ENCODE data around the gene NNMT. TPM values are rescaled to one million over a fixed set of nuclear protein-coding genes. Genes with fewer than 3 reads are reported as not detected.

The NNMT gene
- total RNA-seq, 2 donors from 2014 or later, result 59.3 to 63.2 TPM

DNA sequence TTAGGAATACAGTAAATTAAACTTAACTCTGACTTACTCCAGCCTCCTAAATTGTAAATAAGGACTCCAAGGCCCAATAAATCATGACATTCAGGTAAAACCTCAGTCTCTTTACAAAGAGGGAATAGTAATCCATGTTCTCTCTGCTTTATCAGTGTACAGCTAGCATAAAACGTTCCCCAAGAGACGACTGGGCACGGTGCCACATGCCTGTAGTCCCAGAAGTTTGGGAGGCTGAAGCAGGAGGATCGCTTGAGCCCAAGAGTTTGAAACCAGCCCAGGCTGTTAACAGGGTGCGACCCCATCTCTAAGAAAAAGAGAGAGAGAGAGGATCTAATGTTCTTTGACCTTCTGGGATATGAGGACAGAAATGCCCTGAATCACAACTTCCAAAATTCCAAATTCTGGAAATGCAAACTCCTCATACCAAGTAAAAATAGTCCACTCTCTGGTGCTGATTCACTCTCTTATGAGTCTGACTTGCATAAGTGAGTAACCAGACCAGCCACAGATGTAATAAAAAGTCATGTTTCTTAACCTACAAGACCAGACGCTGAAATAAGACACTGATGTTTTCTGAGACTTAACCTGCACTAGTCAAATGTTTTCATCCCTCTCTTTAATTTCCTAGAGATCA is 25.5 kb downstream of the NNMT start:
- H3K27ac ChIP-seq, result no peak overlapping the region
- 66% methylated on average over 6 of the region's 6 CpGs for WGBS
- no peak overlapping the region for H3K4me3 ChIP-seq
- intact Hi-C loops (cut with DNase I), result no loop called here
- no peak for DNase-seq (ENCODE audit: low spot score)
- H3K27me3 ChIP-seq (replicated peaks; ENCODE audit: insufficient read depth), result no peaks in the 10 kb centered on the region
- no peaks in the 10 kb centered on the region for H3K9me3 ChIP-seq
- no peaks in the 10 kb centered on the region for H3K36me3 ChIP-seq
- TF ChIP-seq POLR2AphosphoS5 (IDR thresholded peaks at IDR 0.05), result no peak
- TF ChIP-seq, protein P1, sequence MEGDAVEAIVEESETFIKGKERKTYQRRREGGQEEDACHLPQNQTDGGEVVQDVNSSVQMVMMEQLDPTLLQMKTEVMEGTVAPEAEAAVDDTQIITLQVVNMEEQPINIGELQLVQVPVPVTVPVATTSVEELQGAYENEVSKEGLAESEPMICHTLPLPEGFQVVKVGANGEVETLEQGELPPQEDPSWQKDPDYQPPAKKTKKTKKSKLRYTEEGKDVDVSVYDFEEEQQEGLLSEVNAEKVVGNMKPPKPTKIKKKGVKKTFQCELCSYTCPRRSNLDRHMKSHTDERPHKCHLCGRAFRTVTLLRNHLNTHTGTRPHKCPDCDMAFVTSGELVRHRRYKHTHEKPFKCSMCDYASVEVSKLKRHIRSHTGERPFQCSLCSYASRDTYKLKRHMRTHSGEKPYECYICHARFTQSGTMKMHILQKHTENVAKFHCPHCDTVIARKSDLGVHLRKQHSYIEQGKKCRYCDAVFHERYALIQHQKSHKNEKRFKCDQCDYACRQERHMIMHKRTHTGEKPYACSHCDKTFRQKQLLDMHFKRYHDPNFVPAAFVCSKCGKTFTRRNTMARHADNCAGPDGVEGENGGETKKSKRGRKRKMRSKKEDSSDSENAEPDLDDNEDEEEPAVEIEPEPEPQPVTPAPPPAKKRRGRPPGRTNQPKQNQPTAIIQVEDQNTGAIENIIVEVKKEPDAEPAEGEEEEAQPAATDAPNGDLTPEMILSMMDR (IDR thresholded peaks at IDR 0.05), result no peak
- no peak for TF ChIP-seq POLR2A (IDR thresholded peaks at IDR 0.05)
- no peaks in the 10 kb centered on the region for H3K4me1 ChIP-seq (replicated peaks)

DNA sequence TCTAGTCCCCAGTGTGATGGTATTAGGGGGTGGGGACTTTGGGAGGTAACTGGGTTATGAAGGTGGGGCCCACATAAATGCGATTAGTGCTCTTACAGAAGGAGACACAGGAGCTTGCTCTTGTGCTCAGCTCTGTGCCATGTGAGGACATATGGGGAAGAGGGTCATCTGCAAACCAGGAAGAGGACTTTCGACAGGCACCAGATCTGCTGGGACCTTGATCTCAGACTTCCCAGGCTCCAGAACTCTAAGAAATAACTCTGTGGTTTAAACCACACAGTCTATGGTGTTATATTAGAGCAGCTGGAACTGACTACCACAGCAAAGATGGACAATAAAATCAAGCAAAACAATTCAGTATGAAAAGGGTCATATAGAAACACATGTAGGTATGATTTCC is 26.7 kb downstream of the NNMT start:
- Histone ChIP-seq H3K27ac (no peak overlapping the region), H3K4me3 (no peak overlapping the region), H3K4me1 (replicated peaks) (no peaks in the 10 kb centered on the region), H3K9me3 (no peaks in the 10 kb centered on the region), H3K36me3 (no peaks in the 10 kb centered on the region), H3K27me3 (replicated peaks; ENCODE audit: insufficient read depth) (no peaks in the 10 kb centered on the region)
- intact Hi-C loops (cut with DNase I), result no loop called here
- DNase-seq (ENCODE audit: low spot score), result no peak
- WGBS, result 97% methylated on average over 2 of the region's 2 CpGs
- TF ChIP-seq POLR2AphosphoS5 (IDR thresholded peaks at IDR 0.05) (no peak), POLR2A (IDR thresholded peaks at IDR 0.05) (no peak)
- TF ChIP-seq, protein P1 (IDR thresholded peaks at IDR 0.05), result no peak

DNA sequence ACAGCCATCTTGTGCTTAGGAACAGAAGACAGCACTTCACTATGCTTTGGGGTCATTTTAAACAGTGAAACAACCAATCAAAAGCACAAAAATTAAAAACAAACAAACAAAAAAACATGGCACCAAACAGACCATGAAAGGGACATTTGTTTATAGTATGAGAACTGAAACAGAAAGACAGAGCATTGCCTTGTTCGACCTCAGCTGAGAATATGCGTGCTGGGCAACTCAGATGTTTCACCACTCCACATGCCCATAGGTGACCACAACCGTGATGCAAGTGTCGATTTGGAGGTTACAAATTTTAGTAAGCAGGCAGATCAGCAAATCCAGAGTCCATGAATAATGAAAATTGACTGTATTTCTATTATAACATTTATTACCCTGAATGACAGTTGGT is 30.0 kb downstream of the NNMT start:
- DNase-seq (ENCODE audit: low spot score), result no peak
- TF ChIP-seq, protein P1 (IDR thresholded peaks at IDR 0.05), result no peak
- TF ChIP-seq POLR2AphosphoS5 (IDR thresholded peaks at IDR 0.05), result no peak
- TF ChIP-seq POLR2A (IDR thresholded peaks at IDR 0.05), result no peak
- 87% methylated on average over 4 of the region's 4 CpGs for WGBS

DNA sequence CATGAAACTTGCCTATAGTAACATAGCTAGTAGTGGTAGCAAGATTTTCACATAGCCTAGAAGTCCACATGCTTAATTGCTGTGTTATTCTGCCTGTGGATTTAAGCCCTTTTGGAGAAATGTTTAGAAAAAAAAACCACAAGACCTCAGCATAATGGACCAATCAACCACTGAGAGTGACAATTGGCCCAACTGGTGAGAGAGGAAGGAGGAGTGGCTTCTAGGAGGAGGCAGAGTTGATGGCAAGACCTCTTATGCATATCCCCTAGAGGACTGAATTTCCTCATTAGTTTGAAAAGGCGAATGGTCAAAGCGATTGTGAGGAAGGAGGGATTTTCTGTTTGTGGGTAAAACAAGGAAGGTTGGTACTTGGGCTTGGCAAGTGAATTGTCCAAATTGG is 30.6 kb downstream of the NNMT start:
- WGBS, result 98% methylated on average over 2 of the region's 2 CpGs
- no peaks in the 10 kb centered on the region for H3K9me3 ChIP-seq
- intact Hi-C loops (cut with DNase I), result no loop called here

More for the DNA sequence above, 30.0 kb downstream of the NNMT start:
- H3K36me3 ChIP-seq, result no peaks in the 10 kb centered on the region
- no peak overlapping the region for H3K4me3 ChIP-seq
- H3K27ac ChIP-seq, result no peak overlapping the region
- no peaks in the 10 kb centered on the region for H3K27me3 ChIP-seq (replicated peaks; ENCODE audit: insufficient read depth)
- H3K4me1 ChIP-seq (replicated peaks), result no peaks in the 10 kb centered on the region
- intact Hi-C loops (cut with DNase I), result no loop called here
- no peaks in the 10 kb centered on the region for H3K9me3 ChIP-seq

More for the DNA sequence above, 30.6 kb downstream of the NNMT start:
- no peak overlapping the region for H3K27ac ChIP-seq
- no peak for DNase-seq (ENCODE audit: low spot score)
- no peaks in the 10 kb centered on the region for H3K27me3 ChIP-seq (replicated peaks; ENCODE audit: insufficient read depth)
- no peak overlapping the region for H3K4me3 ChIP-seq
- no peaks in the 10 kb centered on the region for H3K4me1 ChIP-seq (replicated peaks)
- no peak for TF ChIP-seq POLR2A (IDR thresholded peaks at IDR 0.05)
- TF ChIP-seq, protein P1 (IDR thresholded peaks at IDR 0.05), result no peak
- no peak for TF ChIP-seq POLR2AphosphoS5 (IDR thresholded peaks at IDR 0.05)
- H3K36me3 ChIP-seq, result no peaks in the 10 kb centered on the region

Data from prostate gland (tissue), 2 donors.